GM19240 (cell line): ENCODE measurements around the gene ZNF727.
"Not testable (repeated sequence)": the region's sequence is repeated elsewhere in the genome, so short reads cannot be mapped to it uniquely, and the experiment has no call there.

Source experiments
- DNase-seq: peaks from one replicate; pipeline ENCODE4 v3.0.0; 2011; ENCODE audit warnings: low spot score; ENCODE audit not compliant: insufficient read length

ZNF727 gene

GRCh38 chr7:64045301-64046040 is at the start of gene ZNF727:
Gene ZNF727 (plus strand): TSS chr7:64045434. CDS start chr7:64045622, 188 bp downstream.
- DNase-seq: no peak

GRCh38 chr7:63998549-63998948 is 46.7 kb upstream of the ZNF727 start, which contains the start of gene ZNF722:
Gene ZNF722 (plus strand): TSS chr7:63998849. CDS start chr7:63998962, 113 bp downstream.
- DNase-seq: no peak

- not testable (repeated sequence) for DNase-seq
These were observed 29.7 kb upstream of the ZNF727 start for GRCh38 chr7:64015496-64015895.

- DNase-seq: no peak
These were observed 9.8 kb upstream of the ZNF727 start for GRCh38 chr7:64035388-64035787.

GRCh38 chr7:64037095-64037494 is 8.1 kb upstream of the ZNF727 start:
- DNase-seq: no peak

GRCh38 chr7:64046041-64046389 is 781 bp downstream of the ZNF727 start:
- no peak for DNase-seq

GRCh38 chr7:64077837-64078698 is 32.8 kb downstream of the ZNF727 start:
- not testable (repeated sequence) for DNase-seq

- DNase-seq: no peak
These were observed 33.4 kb downstream of the ZNF727 start for GRCh38 chr7:64078699-64078994.

- DNase-seq: no peak
These were observed 42.3 kb downstream of the ZNF727 start for GRCh38 chr7:64087501-64087900.

GRCh38 chr7:64088863-64089262 is 43.6 kb downstream of the ZNF727 start:
- not testable (repeated sequence) for DNase-seq
